Stimulated activated CD8-positive, alpha-beta memory T cell treated with anti-CD3 and anti-CD28 coated beads, Interleukin-4, amount 100 ng/mL, for 48 hours (primary cell): ENCODE data around the gene USP20.

Experiments
- DNase-seq: peaks from one replicate; pipeline ENCODE4 v3.0.0-alpha.2; 2020

USP20 gene

GRCh38 chr9:129875687-129876395 is 40.6 kb downstream of the USP20 start:
- DNase-seq, result no peak

DNA sequence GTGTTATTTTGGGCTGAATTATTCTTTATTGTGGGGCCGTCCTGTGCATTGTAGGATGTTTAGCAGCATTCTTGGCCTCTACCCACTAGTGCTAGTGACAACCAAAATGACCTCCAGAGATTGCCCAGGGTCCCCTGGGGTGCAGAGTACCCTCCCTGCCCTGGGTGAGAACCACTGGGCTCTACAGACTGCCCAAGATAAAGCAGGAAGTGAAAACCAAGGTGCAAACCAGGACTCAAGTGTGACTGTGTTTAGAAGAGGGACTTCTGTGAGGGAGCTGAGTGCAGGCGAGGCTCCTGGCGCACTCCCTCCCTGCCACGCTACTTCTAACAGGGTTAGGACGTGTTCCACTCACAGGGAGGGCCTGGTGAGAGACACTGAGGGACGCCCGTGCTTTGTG is 41.6 kb downstream of the USP20 start:
- DNase-seq, result no peak

GRCh38 chr9:129878291-129878690 is 43.0 kb downstream of the USP20 start:
- no peak for DNase-seq

GRCh38 chr9:129879103-129879699 is 43.9 kb downstream of the USP20 start:
- DNase-seq, result no peak

DNA sequence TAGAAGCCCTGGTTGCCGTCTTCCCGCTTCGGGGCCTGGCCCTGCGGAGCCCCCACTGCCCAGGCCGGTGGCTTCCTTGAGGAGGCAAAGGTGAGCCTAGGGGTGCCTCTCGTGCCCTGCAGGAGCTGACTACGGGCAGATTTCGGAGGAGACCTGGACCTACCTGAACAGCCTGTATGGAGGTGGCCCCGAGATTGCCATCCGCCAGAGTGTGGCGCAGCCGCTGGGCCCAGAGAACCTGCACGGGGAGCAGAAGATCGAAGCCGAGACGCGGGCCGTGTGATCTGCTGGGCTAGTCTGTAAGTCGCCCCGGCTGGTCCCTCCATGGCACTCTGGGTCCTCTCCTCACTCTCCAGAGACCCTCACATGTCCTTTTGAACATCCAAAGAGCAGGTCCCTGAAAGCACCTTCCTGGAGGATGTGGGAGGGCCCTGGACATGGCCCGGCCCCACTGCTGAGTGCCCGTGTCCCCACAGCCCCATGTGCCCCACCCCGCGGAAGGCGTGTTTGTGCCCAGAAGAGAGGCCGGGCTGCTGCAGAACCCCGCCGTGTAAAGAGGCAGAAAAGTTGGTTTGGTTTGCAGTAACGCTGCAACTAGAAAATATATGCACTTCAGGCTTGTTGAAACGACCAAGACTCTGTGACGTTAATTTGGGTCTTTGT is 44.9 kb downstream of the USP20 start:
- no peak for DNase-seq

GRCh38 chr9:129880654-129881546 is 45.6 kb downstream of the USP20 start:
- DNase-seq, result no peak

- DNase-seq, result no peak
Observed at GRCh38 chr9:129881547-129882324, 46.5 kb downstream of the USP20 start.

GRCh38 chr9:129884220-129885017 is 49.2 kb downstream of the USP20 start:
- peak; percentile 97 for DNase-seq

DNA sequence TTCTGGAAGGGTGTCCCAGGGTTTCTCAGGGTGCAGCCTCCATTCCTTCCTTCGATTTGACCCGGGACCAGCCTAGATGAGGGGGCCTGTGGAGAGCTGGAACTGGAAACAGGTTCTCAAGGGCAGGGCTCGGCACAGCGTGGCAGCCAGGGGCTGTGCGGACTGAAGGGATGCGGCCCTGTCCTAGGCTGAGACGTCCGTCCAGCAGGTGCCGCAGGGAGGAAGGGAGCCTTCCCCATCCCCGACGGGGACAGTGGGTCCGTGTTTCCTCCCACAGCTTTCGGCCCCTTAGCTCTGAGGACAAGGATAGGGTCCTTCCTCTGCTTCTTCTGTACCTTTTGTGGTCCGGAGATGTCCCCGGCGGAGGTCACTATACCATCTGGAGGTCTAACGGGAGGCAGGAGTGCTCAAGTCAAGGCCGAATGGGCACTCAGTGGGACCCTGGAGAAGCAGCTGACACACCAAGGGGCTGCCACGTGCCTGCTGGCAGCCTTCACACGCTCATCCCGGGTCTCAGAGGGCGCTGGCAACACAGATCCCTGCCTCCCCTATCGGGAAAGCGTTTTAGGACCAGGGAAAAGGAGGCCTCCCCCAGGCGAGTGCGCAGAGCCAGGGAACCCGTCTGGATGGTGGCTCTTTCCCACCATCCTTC is 49.9 kb downstream of the USP20 start:
- peak; percentile 69 for DNase-seq

DNA sequence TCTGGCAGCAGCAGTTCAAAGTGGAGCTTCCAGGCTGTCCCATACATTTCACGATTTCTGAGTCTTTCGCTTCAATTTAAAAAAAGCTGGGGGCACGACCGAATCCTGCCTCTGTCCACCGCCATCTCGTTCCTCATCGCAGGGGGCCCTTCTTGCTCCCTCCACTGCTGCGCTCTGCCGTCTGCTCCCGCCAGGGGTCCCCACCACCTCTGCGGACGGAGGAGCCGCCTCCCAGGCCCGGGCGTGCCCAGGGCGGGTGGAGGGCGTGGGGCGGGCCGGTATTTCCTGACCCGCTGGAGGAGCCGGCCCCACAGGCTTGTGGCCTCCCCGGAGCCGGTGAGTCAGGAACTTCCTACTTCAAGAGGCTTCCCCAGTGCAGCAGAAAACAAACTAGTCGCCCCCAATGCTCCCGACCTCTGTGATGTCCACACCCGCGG is 50.4 kb downstream of the USP20 start:
- peak; percentile 97 for DNase-seq

GRCh38 chr9:129886226-129887174 is 51.2 kb downstream of the USP20 start:
- DNase-seq, result peak; percentile 77

- DNase-seq, result peak; percentile 78
Observed at GRCh38 chr9:129887334-129888292, 52.4 kb downstream of the USP20 start.

DNA sequence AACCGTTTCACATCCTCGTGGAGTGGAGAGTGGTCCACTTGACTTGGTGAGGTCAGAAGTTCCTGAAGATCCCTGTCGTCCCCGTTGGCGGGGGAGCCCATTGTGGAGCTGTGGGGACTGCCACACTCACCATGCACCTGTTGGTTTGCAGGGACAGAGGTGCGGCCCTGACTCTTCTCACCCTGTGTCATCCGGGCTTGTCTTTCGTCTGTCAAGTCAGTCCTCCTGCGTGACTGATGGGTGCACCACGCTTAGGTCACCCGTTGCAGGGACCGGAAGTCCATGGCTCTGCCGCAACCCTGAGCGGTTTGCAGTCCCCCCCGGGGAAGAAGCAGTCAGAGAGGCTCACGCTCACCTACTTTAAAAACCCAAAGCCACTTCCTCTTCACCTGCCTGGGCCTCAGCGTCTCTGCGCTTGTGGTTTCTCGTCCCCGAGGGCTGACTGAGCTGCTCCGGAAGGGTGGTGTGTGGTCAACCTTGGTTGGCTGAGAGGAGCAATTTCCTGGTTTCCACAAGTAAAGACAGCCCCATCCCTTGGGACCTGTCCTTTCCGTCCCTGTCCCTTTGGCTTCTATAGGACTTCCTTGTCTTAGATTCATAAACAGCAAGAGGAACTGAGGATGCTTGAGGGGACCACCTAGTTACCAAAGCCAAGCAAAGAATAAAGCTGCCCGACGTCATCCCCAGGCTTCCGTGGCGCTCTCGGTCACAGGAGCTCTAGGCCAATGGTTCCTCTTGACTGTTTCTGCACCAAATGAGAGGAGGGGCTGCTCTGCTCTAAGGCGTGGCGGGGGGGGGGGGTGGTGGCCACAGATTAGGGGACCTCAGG is 53.2 kb downstream of the USP20 start:
- DNase-seq, result peak; percentile 94

DNA sequence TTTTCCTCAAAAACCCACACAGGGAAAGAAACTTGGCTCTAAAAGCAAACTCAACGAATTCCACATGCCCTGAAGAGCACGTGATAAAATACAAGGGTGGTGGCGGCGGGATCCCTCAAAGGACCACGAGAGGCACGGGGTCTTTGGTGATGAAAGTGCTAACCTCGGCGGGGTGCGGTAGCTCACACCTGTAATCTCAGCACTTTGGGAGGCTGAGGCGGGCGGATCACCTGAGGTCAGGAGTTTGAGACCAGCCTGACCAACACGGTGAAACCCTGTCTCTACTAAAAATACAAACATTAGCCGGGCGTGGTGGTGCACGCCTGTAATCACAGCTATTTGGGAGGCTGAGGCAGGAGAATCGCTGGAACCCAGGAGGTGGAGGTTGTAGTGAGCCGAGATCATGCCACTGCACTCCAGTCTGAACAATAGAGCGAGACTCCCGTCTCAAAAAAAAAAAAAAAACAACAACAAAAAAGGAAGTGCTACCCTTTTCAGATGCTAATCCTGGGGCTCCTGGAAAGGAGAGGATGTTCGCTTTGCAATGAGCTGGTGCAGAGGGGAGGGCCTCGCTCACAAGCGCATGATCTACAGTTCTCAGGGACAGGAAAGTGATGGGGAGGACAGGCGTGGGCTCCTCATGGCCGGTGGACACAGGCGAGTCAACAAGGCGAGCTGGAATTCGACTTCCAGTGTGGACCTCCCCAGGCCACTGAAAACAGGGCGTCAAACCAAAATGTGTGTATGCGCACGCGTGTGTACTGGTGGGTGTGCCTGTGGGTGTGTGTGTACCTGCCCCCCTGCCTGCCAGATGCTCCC is 54.1 kb downstream of the USP20 start:
- DNase-seq, result peak; percentile 65

DNA sequence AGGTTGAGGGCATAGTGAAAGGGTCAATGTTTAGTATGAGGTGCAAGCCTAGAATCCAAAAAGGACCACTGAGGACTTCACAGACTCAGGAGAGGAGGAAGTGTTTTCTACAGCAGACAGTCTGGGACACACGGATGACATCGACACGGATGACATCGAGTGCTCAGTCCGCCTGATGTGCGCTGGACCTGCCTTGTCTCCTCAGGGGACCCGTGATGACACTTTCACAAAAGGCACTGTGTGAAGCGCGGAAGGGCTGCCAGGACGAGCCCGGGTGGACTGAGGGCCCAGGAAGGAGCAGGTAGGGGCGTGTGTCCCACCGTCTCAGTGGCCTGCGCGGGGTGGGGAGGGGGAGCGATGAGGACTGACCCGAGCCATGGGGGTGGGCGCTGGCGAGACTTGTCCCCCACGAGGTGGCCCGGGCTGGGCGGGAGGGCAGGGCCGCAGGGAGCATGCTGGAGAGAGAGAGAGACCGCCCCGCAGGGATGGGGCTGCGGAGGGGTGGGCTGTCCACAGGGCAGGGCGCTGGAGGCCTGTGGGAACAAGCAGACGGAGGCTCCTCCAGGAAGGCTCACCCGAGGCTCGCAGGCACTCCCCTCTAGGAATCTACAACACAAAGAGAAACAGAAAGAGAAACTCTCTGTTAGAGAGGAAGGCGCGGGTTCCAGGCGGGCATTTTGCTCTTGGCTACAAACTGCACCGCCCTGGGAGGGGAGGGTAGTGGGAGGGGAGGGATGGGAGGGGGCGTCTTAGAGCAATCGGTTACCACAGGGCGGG is 54.9 kb downstream of the USP20 start:
- DNase-seq, result peak; percentile 85
